CD14-positive monocyte (primary cell): Measurements from ENCODE around the gene P2RY6. TPM values are rescaled to one million over a fixed set of nuclear protein-coding genes. Genes with fewer than 3 reads are reported as not detected.

Experiments
- DNase-seq, 3 donors: peaks; one replicate each; pipeline ENCODE4 v3.0.0-alpha.2; 2011 to 2022
- H2AFZ ChIP-seq: 2 replicates; pipeline ENCODE4 v1.6.0; 2012; ENCODE audit warnings: mild to moderate bottlenecking, low read depth, low read length, inconsistent platforms; ENCODE audit not compliant: insufficient read depth, poor library complexity, severe bottlenecking
- H3K27ac ChIP-seq, 2 donors: 1 replicate in 1 of 2; 2 replicates in 1 of 2; pipeline ENCODE4 v1.5.1; 2012 to 2013; ENCODE audit warnings: low read length in 2 of 2, control low read depth in 1 of 2, inconsistent platforms in 1 of 2, low read depth in 1 of 2, mild to moderate bottlenecking in 1 of 2
- H3K27me3 ChIP-seq, 2 donors: one replicate each; pipeline versions ENCODE4 v1.6.0 to v1.6.1; 2011 to 2013; ENCODE audit warnings: low read length in 2 of 2; ENCODE audit not compliant: control insufficient read depth in 2 of 2, insufficient read depth in 2 of 2
- H3K36me3 ChIP-seq, 2 donors: replicated peaks in 1 of 2; 1 replicate in 1 of 2; 2 replicates in 1 of 2; pipeline versions ENCODE4 v1.5.1 to v1.6.1; 2012 to 2013; ENCODE audit warnings: low read length in 2 of 2, control low read depth in 1 of 2, inconsistent platforms in 1 of 2, mild to moderate bottlenecking in 1 of 2; ENCODE audit not compliant: insufficient read depth in 2 of 2, control insufficient read depth in 1 of 2
- H3K4me1 ChIP-seq, 2 donors: 1 replicate in 1 of 2; 2 replicates in 1 of 2; pipeline versions ENCODE4 v1.5.1 to v1.6.1; 2012 to 2013; ENCODE audit warnings: low read length in 2 of 2, control low read depth in 1 of 2, inconsistent platforms in 1 of 2, mild to moderate bottlenecking in 1 of 2, moderate library complexity in 1 of 2; ENCODE audit not compliant: insufficient read depth in 2 of 2, control insufficient read depth in 1 of 2
- H3K4me2 ChIP-seq: replicated peaks from 2 replicates; pipeline ENCODE3; 2012; ENCODE audit warnings: low read length, moderate library complexity, mild to moderate bottlenecking; ENCODE audit not compliant: poor library complexity, severe bottlenecking; ENCODE audit errors: extremely low read depth
- H3K4me3 ChIP-seq, 3 experiments: fragments of 200-600 bp in 1 of 3; sonication (generic) in 1 of 3; replicated peaks in 1 of 3; 1 replicate in 2 of 3; 2 replicates in 1 of 3; pipeline ENCODE4 v1.5.1; 2011 to 2013; ENCODE audit warnings: low read length in 3 of 3, mild to moderate bottlenecking in 3 of 3, control low read depth in 2 of 3, low read depth in 2 of 3, inconsistent platforms in 1 of 3, moderate library complexity in 1 of 3
- H3K79me2 ChIP-seq: 2 replicates; pipeline ENCODE4 v1.6.0; 2012; ENCODE audit warnings: mild to moderate bottlenecking, control low read depth, inconsistent platforms, low read length, moderate library complexity; ENCODE audit not compliant: insufficient read depth
- H3K9ac ChIP-seq: 2 replicates; pipeline ENCODE4 v1.6.0; 2017; ENCODE audit warnings: low read length, mild to moderate bottlenecking; ENCODE audit not compliant: insufficient read depth, poor library complexity, severe bottlenecking
- H3K9me3 ChIP-seq, 2 donors: replicated peaks in 1 of 2; 1 replicate in 1 of 2; 2 replicates in 1 of 2; pipeline versions ENCODE4 v1.5.1 to v1.6.1; 2012 to 2013; ENCODE audit warnings: low read length in 2 of 2, control low read depth in 1 of 2; ENCODE audit not compliant: control insufficient read depth in 1 of 2, insufficient read depth in 1 of 2
- H4K20me1 ChIP-seq: 2 replicates; pipeline ENCODE4 v1.6.0; 2012; ENCODE audit warnings: mild to moderate bottlenecking, low read length, control low read depth, moderate library complexity; ENCODE audit not compliant: insufficient read depth
- H3K27ac Mint-ChIP-seq, 7 donors: one replicate each; pipeline ENCODE4 v1.8.0; 2020; ENCODE audit warnings: mild to moderate bottlenecking in 7 of 7, mixed read lengths in 7 of 7, moderate library complexity in 6 of 7, inconsistent platforms in 2 of 7
- H3K27me3 Mint-ChIP-seq, 3 donors: one replicate each; pipeline ENCODE4 v1.8.0; 2021 to 2022; ENCODE audit warnings: low read depth in 3 of 3, mild to moderate bottlenecking in 3 of 3, mixed read lengths in 3 of 3, moderate library complexity in 3 of 3, inconsistent platforms in 1 of 3
- H3K36me3 Mint-ChIP-seq, 2 donors: one replicate each; pipeline ENCODE4 v1.8.0; 2020; ENCODE audit warnings: mixed read lengths in 2 of 2, inconsistent platforms in 1 of 2, mild to moderate bottlenecking in 1 of 2
- H3K4me1 Mint-ChIP-seq: one replicate; pipeline ENCODE4 v1.8.0; 2020; ENCODE audit warnings: mild to moderate bottlenecking, mixed read lengths
- H3K4me3 Mint-ChIP-seq, 2 donors: one replicate each; pipeline ENCODE4 v1.8.0; 2020; ENCODE audit warnings: mild to moderate bottlenecking in 2 of 2, mixed read lengths in 2 of 2, moderate library complexity in 1 of 2
- H3K9me3 Mint-ChIP-seq, 7 donors: one replicate each; pipeline ENCODE4 v1.8.0; 2020 to 2022; ENCODE audit warnings: mixed read lengths in 7 of 7, mild to moderate bottlenecking in 6 of 7, moderate library complexity in 6 of 7, inconsistent platforms in 2 of 7
- CTCF ChIP-seq: fragments of 200-600 bp; IDR thresholded peaks from one replicate; pipeline ENCODE4 v1.8.0; 2022; ENCODE audit warnings: antibody characterized with exemption, mild to moderate bottlenecking
- WGBS: methylation state at CpG from one replicate; pipeline ENCODE4 v1.1.5; 2013; ENCODE audit warnings: missing lambda C conversion rate; ENCODE audit not compliant: insufficient coverage; 5-methylcytosine and 5-hydroxymethylcytosine counted together
- intact Hi-C, 2 donors: fragments of 100-400 bp; cut with micrococcal nuclease; formaldehyde crosslinking; loops; one replicate each; pipeline versions ENCODE4 v1.15.0 to v1.15.1; 2023
- polyA plus RNA-seq, 3 donors: library from polyadenylated mRNA; depleted of rRNA in 1 of 3; unstranded in 2 of 3; stranded (reverse) in 1 of 3; fragments of 300-500 nt in 2 of 3; fragments of >200 nt in 1 of 3; fragmentation: Illumina TruSeq in 2 of 3; gene quantifications; 1 replicate in 2 of 3; 2 replicates in 1 of 3; pipeline ENCODE4 v1.2.3, GENCODE V29; 2012 to 2021

P2RY6 gene
- polyA plus RNA-seq, 3 donors = 1.7 to 5.1 (median 1.8) TPM

- no peak overlapping the region for H3K27ac Mint-ChIP-seq
- Histone ChIP-seq H3K27me3 (no peaks in the 10 kb centered on the region), H3K79me2 (no peaks in the 10 kb centered on the region), H4K20me1 (no peaks in the 10 kb centered on the region), H3K36me3 (no peaks in the 10 kb centered on the region), H2AFZ (no peak overlapping the region), H3K4me1 (no peaks in the 10 kb centered on the region), H3K27ac (no peak overlapping the region), H3K9me3 (no peaks in the 10 kb centered on the region), H3K9ac (no peak overlapping the region), H3K4me3 (no peak overlapping the region), H3K4me2 (no peak overlapping the region)
- no peak for TF ChIP-seq CTCF
- 98% methylated on average over 21 of the region's 40 CpGs for WGBS
- intact Hi-C loops = no loop called here
- peaks cover 0 to 4% (median 3%) of the 10 kb centered on the region in 7 donors for H3K9me3 Mint-ChIP-seq
- no peaks in the 10 kb centered on the region for H3K4me1 Mint-ChIP-seq
- peaks cover 6 to 19% (median 16%) of the 10 kb centered on the region in 3 donors for H3K27me3 Mint-ChIP-seq
- DNase-seq = no peak
- H3K36me3 Mint-ChIP-seq = no peaks in the 10 kb centered on the region
- H3K4me3 Mint-ChIP-seq = no peak overlapping the region
Measured at GRCh38 chr11:73343076-73343873, 71.1 kb downstream of the P2RY6 start.

GRCh38 chr11:73344191-73344607, 72.1 kb downstream of the P2RY6 start:
- H3K36me3 ChIP-seq = no peaks in the 10 kb centered on the region
- TF ChIP-seq CTCF = no peak
- H3K4me3 ChIP-seq = no peak overlapping the region
- Mint-ChIP-seq H3K4me3 (no peak overlapping the region), H3K4me1 (no peaks in the 10 kb centered on the region), H3K36me3 (no peaks in the 10 kb centered on the region), H3K27ac (no peak overlapping the region), H3K27me3 (peaks cover 6 to 19% (median 13%) of the 10 kb centered on the region in 3 donors), H3K9me3 (peaks cover 0 to 4% (median 3%) of the 10 kb centered on the region in 7 donors)
- H2AFZ ChIP-seq = no peak overlapping the region
- no peaks in the 10 kb centered on the region for H4K20me1 ChIP-seq
- H3K9me3 ChIP-seq = no peaks in the 10 kb centered on the region
- 77% methylated on average over 19 of the region's 20 CpGs for WGBS
- intact Hi-C loops = no loop called here
- no peak overlapping the region for H3K27ac ChIP-seq
- H3K27me3 ChIP-seq = no peaks in the 10 kb centered on the region
- no peak overlapping the region for H3K4me2 ChIP-seq
- no peak overlapping the region for H3K9ac ChIP-seq
- DNase-seq = no peak
- H3K4me1 ChIP-seq = no peaks in the 10 kb centered on the region
- H3K79me2 ChIP-seq = no peaks in the 10 kb centered on the region
